ENCODE measurements around the gene VWA5B1.

- no peak for TF ChIP-seq POLR2A (IDR thresholded peaks at IDR 0.05)
- TF ChIP-seq, protein P1, sequence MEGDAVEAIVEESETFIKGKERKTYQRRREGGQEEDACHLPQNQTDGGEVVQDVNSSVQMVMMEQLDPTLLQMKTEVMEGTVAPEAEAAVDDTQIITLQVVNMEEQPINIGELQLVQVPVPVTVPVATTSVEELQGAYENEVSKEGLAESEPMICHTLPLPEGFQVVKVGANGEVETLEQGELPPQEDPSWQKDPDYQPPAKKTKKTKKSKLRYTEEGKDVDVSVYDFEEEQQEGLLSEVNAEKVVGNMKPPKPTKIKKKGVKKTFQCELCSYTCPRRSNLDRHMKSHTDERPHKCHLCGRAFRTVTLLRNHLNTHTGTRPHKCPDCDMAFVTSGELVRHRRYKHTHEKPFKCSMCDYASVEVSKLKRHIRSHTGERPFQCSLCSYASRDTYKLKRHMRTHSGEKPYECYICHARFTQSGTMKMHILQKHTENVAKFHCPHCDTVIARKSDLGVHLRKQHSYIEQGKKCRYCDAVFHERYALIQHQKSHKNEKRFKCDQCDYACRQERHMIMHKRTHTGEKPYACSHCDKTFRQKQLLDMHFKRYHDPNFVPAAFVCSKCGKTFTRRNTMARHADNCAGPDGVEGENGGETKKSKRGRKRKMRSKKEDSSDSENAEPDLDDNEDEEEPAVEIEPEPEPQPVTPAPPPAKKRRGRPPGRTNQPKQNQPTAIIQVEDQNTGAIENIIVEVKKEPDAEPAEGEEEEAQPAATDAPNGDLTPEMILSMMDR (IDR thresholded peaks at IDR 0.05): no peak
Observed at GRCh38 chr1:20377516-20378270, 87.0 kb downstream of the VWA5B1 start.

All from breast epithelium (tissue), 3 donors.